ENCODE measurements around the gene MED12L.

Gene MED12L

GRCh38 chr3:151431940-151432339 lies 346.5 kb downstream of the MED12L start:
- Histone ChIP-seq H3K4me3 (no peak overlapping the region), H3K27ac (no peak overlapping the region), H3K9ac (ENCODE audit: insufficient read length) (no peak overlapping the region), H3K9me3 (ENCODE audit: low read depth, low read length) (no peaks in the 10 kb centered on the region), H3K36me3 (ENCODE audit: insufficient read depth, low read length) (no peaks in the 10 kb centered on the region)
- DNase-seq (ENCODE audit: low read depth, low spot score): no peak
- TF ChIP-seq EZH2 (IDR thresholded peaks at IDR 0.05) (no peak), POLR2AphosphoS5 (IDR thresholded peaks at IDR 0.05; ENCODE audit: borderline replicate concordance, low read depth, low read length) (no peak), FOXP2 (optimal IDR thresholded peaks at IDR 0.05; ENCODE audit: control extremely low read depth, extremely low read length, insufficient read depth) (no peak)

- no peak for DNase-seq (ENCODE audit: low read depth, low spot score)
- H3K9ac ChIP-seq (ENCODE audit: insufficient read length): no peak overlapping the region
- H3K9me3 ChIP-seq (ENCODE audit: low read depth, low read length): no peaks in the 10 kb centered on the region
- no peak overlapping the region for H3K27ac ChIP-seq
- no peak overlapping the region for H3K4me3 ChIP-seq
- H3K36me3 ChIP-seq (ENCODE audit: insufficient read depth, low read length): peaks cover 4% of the 10 kb centered on the region; the same call in 1 of the 2 replicates
- TF ChIP-seq EZH2 (IDR thresholded peaks at IDR 0.05) (no peak), FOXP2 (optimal IDR thresholded peaks at IDR 0.05; ENCODE audit: control extremely low read depth, extremely low read length, insufficient read depth) (no peak), POLR2AphosphoS5 (IDR thresholded peaks at IDR 0.05; ENCODE audit: borderline replicate concordance, low read depth, low read length) (no peak)
These were observed 347.3 kb downstream of the MED12L start for GRCh38 chr3:151432616-151433372.

- no peak for DNase-seq (ENCODE audit: low read depth, low spot score)
- Histone ChIP-seq H3K4me3 (no peak overlapping the region), H3K36me3 (ENCODE audit: insufficient read depth, low read length) (peaks cover 7% of the 10 kb centered on the region; the same call in 1 of the 2 replicates), H3K27ac (no peak overlapping the region), H3K9me3 (ENCODE audit: low read depth, low read length) (no peaks in the 10 kb centered on the region), H3K9ac (ENCODE audit: insufficient read length) (no peak overlapping the region)
- TF ChIP-seq EZH2 (IDR thresholded peaks at IDR 0.05) (no peak), POLR2AphosphoS5 (IDR thresholded peaks at IDR 0.05; ENCODE audit: borderline replicate concordance, low read depth, low read length) (no peak), FOXP2 (optimal IDR thresholded peaks at IDR 0.05; ENCODE audit: control extremely low read depth, extremely low read length, insufficient read depth) (no peak)
These were observed 348.9 kb downstream of the MED12L start for GRCh38 chr3:151434151-151434890.

- Histone ChIP-seq H3K27ac (peak overlapping the region; percentile 71; the same call in 1 of the 2 replicates), H3K4me3 (peak overlapping the region; percentile 10; the same call in 1 of the 2 replicates), H3K36me3 (ENCODE audit: insufficient read depth, low read length) (peaks cover 7% of the 10 kb centered on the region; the same call in 1 of the 2 replicates), H3K9ac (ENCODE audit: insufficient read length) (peak overlapping the region; percentile 12), H3K9me3 (ENCODE audit: low read depth, low read length) (no peaks in the 10 kb centered on the region)
- no peak for DNase-seq (ENCODE audit: low read depth, low spot score)
- TF ChIP-seq EZH2 (IDR thresholded peaks at IDR 0.05) (no peak), POLR2AphosphoS5 (IDR thresholded peaks at IDR 0.05; ENCODE audit: borderline replicate concordance, low read depth, low read length) (no peak), FOXP2 (optimal IDR thresholded peaks at IDR 0.05; ENCODE audit: control extremely low read depth, extremely low read length, insufficient read depth) (peak; percentile 34)
These were observed 351.4 kb downstream of the MED12L start for GRCh38 chr3:151436675-151437446.

- no peak overlapping the region for H3K27ac ChIP-seq
- TF ChIP-seq POLR2AphosphoS5 (IDR thresholded peaks at IDR 0.05; ENCODE audit: borderline replicate concordance, low read depth, low read length): no peak
- no peak for TF ChIP-seq EZH2 (IDR thresholded peaks at IDR 0.05)
- TF ChIP-seq FOXP2 (optimal IDR thresholded peaks at IDR 0.05; ENCODE audit: control extremely low read depth, extremely low read length, insufficient read depth): no peak
- H3K9me3 ChIP-seq (ENCODE audit: low read depth, low read length): no peaks in the 10 kb centered on the region
- peaks cover 7% of the 10 kb centered on the region; the same call in 1 of the 2 replicates for H3K36me3 ChIP-seq (ENCODE audit: insufficient read depth, low read length)
- no peak overlapping the region for H3K9ac ChIP-seq (ENCODE audit: insufficient read length)
- no peak for DNase-seq (ENCODE audit: low read depth, low spot score)
- H3K4me3 ChIP-seq: no peak overlapping the region
These were observed 352.4 kb downstream of the MED12L start for GRCh38 chr3:151437906-151438305.

GRCh38 chr3:151439652-151440125 lies 354.2 kb downstream of the MED12L start:
- Histone ChIP-seq H3K9me3 (ENCODE audit: low read depth, low read length) (no peaks in the 10 kb centered on the region), H3K27ac (peak overlapping the region; percentile 76), H3K4me3 (no peak overlapping the region), H3K9ac (ENCODE audit: insufficient read length) (peak overlapping the region; percentile 17), H3K36me3 (ENCODE audit: insufficient read depth, low read length) (peaks cover 7% of the 10 kb centered on the region; the same call in 1 of the 2 replicates)
- TF ChIP-seq EZH2 (IDR thresholded peaks at IDR 0.05): no peak
- DNase-seq (ENCODE audit: low read depth, low spot score): peak; percentile 95

- no peaks in the 10 kb centered on the region for H3K9me3 ChIP-seq (ENCODE audit: low read depth, low read length)
- H3K4me3 ChIP-seq: no peak overlapping the region
- H3K36me3 ChIP-seq (ENCODE audit: insufficient read depth, low read length): peaks cover 7% of the 10 kb centered on the region; the same call in 1 of the 2 replicates
- peak; percentile 69 for DNase-seq (ENCODE audit: low read depth, low spot score)
- TF ChIP-seq POLR2AphosphoS5 (IDR thresholded peaks at IDR 0.05; ENCODE audit: borderline replicate concordance, low read depth, low read length): no peak
- TF ChIP-seq EZH2 (IDR thresholded peaks at IDR 0.05): no peak
- no peak for TF ChIP-seq FOXP2 (optimal IDR thresholded peaks at IDR 0.05; ENCODE audit: control extremely low read depth, extremely low read length, insufficient read depth)
- H3K9ac ChIP-seq (ENCODE audit: insufficient read length): no peak overlapping the region
- H3K27ac ChIP-seq: peak overlapping the region; percentile 76
These were observed 355.5 kb downstream of the MED12L start for GRCh38 chr3:151440940-151441339.

- DNase-seq (ENCODE audit: low read depth, low spot score): no peak
- no peaks in the 10 kb centered on the region for H3K9me3 ChIP-seq (ENCODE audit: low read depth, low read length)
- H3K4me3 ChIP-seq: no peak overlapping the region
- no peaks in the 10 kb centered on the region; the same call in 1 of the 2 replicates for H3K36me3 ChIP-seq (ENCODE audit: insufficient read depth, low read length)
- H3K9ac ChIP-seq (ENCODE audit: insufficient read length): no peak overlapping the region
- TF ChIP-seq EZH2 (IDR thresholded peaks at IDR 0.05) (no peak), POLR2AphosphoS5 (IDR thresholded peaks at IDR 0.05; ENCODE audit: borderline replicate concordance, low read depth, low read length) (no peak)
- no peak overlapping the region for H3K27ac ChIP-seq
These were observed 358.1 kb downstream of the MED12L start for GRCh38 chr3:151443583-151443982.

Measured in SK-N-MC (cell line).